Measurements from ENCODE around the gene MCHR1. TPM values are rescaled to one million over a fixed set of nuclear protein-coding genes. Genes with fewer than 3 reads are reported as not detected.
A peak's percentile ranks its signal among the peaks of the same experiment; 100 is the strongest.

The MCHR1 gene
- total RNA-seq, 4 donors from 2014 or later = 0.95 TPM; not detected in 3

- no peaks in the 10 kb centered on the region for H3K36me3 ChIP-seq
- no peak overlapping the region for H3K27ac ChIP-seq
- no peak overlapping the region for H3K4me3 ChIP-seq
- TF ChIP-seq CTCF (IDR thresholded peaks at IDR 0.05 in 4 of 5, conservative IDR thresholded peaks at IDR 0.05 in 1 of 5) = no peak
- TF ChIP-seq POLR2A (IDR thresholded peaks at IDR 0.05) = no peak
- no peak for DNase-seq
- no peaks in the 10 kb centered on the region for H3K27me3 ChIP-seq
- in situ Hi-C loops (cut with MboI; ENCODE audit: low sequenced_read_pairs in 4 of 4) = no loop called here
- H3K9me3 ChIP-seq = no peaks in the 10 kb centered on the region
- no peak for ATAC-seq
- intact Hi-C loops (cut with DNase I; ENCODE audit: low total_unique reads) = no loop called here
- peaks cover 11 to 13% of the 10 kb centered on the region in 2 donors for H3K4me1 ChIP-seq
Observed at GRCh38 chr22:40660730-40661129, 18.6 kb upstream of the MCHR1 start.

GRCh38 chr22:40661671-40662070, 17.6 kb upstream of the MCHR1 start:
- intact Hi-C loops (cut with DNase I; ENCODE audit: low total_unique reads) (no loop called here), in situ Hi-C loops (cut with MboI; ENCODE audit: low sequenced_read_pairs in 4 of 4) (no loop called here)

GRCh38 chr22:40665312-40665711, 14.0 kb upstream of the MCHR1 start:
- Histone ChIP-seq H3K27me3 (no peaks in the 10 kb centered on the region), H3K9me3 (no peaks in the 10 kb centered on the region), H3K27ac (peak overlapping the region; percentile 34 to 72 (median 50)), H3K36me3 (no peaks in the 10 kb centered on the region), H3K4me1 (peaks cover 11 to 20% of the 10 kb centered on the region in 2 donors), H3K4me3 (no peak overlapping the region)
- ATAC-seq (peak; percentile 52 to 55), DNase-seq (peak; percentile 16 to 33)
- intact Hi-C loops (cut with DNase I; ENCODE audit: low total_unique reads) = no loop called here
- TF ChIP-seq POLR2A (IDR thresholded peaks at IDR 0.05) = no peak
- no peak for TF ChIP-seq CTCF (IDR thresholded peaks at IDR 0.05 in 4 of 5, conservative IDR thresholded peaks at IDR 0.05 in 1 of 5)
- in situ Hi-C loops (cut with MboI; ENCODE audit: low sequenced_read_pairs in 4 of 4) = no loop called here

More at GRCh38 chr22:40661671-40662070, 17.6 kb upstream of the MCHR1 start:
- Histone ChIP-seq H3K4me3 (no peak overlapping the region), H3K36me3 (no peaks in the 10 kb centered on the region), H3K27me3 (no peaks in the 10 kb centered on the region), H3K4me1 (peaks cover 11 to 20% of the 10 kb centered on the region in 2 donors), H3K9me3 (no peaks in the 10 kb centered on the region), H3K27ac (no peak overlapping the region)
- ATAC-seq (no peak), DNase-seq (no peak)
- no peak for TF ChIP-seq CTCF (IDR thresholded peaks at IDR 0.05 in 4 of 5, conservative IDR thresholded peaks at IDR 0.05 in 1 of 5)
- TF ChIP-seq POLR2A (IDR thresholded peaks at IDR 0.05) = no peak

GRCh38 chr22:40666151-40666848, 13.0 kb upstream of the MCHR1 start:
- Histone ChIP-seq H3K27ac (peak overlapping the region in 3 of 4 donors; percentile 34 to 72 (median 56)), H3K27me3 (no peaks in the 10 kb centered on the region), H3K4me1 (peaks cover 11 to 20% of the 10 kb centered on the region in 2 donors), H3K36me3 (no peaks in the 10 kb centered on the region), H3K4me3 (no peak overlapping the region), H3K9me3 (no peaks in the 10 kb centered on the region)
- no peak for DNase-seq
- in situ Hi-C loops (cut with MboI; ENCODE audit: low sequenced_read_pairs in 4 of 4) (no loop called here), intact Hi-C loops (cut with DNase I; ENCODE audit: low total_unique reads) (no loop called here)
- TF ChIP-seq POLR2A (IDR thresholded peaks at IDR 0.05) = no peak
- no peak for TF ChIP-seq CTCF (IDR thresholded peaks at IDR 0.05 in 4 of 5, conservative IDR thresholded peaks at IDR 0.05 in 1 of 5)
- ATAC-seq = peak in 1 of 2 donors; percentile 18

Data from gastrocnemius medialis (tissue), 4 donors.